ENCODE measurements around the gene POTEM.
"Not testable (repeated sequence)": the region's sequence is repeated elsewhere in the genome, so short reads cannot be mapped to it uniquely, and the experiment has no call there.

Gene POTEM

GRCh38 chr14:19038060-19038664 is 70.9 kb downstream of the POTEM start:
- not testable (repeated sequence) for DNase-seq

- DNase-seq, result not testable (repeated sequence)
Measured at GRCh38 chr14:19038785-19039184, 71.6 kb downstream of the POTEM start.

- not testable (repeated sequence) for DNase-seq
Measured at GRCh38 chr14:19043384-19043783, 76.2 kb downstream of the POTEM start.

Data from fibroblast of upper back skin (primary cell).